ENCODE results near the gene USP5. TPM values are rescaled to one million over a fixed set of nuclear protein-coding genes. Genes with fewer than 3 reads are reported as not detected.

The USP5 gene
- total and polyA plus RNA-seq, 2 of the 8 experiments (the other 6 are each of a cell fraction or from before 2014, with no cell fraction given), result 66.5 to 148 TPM

DNA sequence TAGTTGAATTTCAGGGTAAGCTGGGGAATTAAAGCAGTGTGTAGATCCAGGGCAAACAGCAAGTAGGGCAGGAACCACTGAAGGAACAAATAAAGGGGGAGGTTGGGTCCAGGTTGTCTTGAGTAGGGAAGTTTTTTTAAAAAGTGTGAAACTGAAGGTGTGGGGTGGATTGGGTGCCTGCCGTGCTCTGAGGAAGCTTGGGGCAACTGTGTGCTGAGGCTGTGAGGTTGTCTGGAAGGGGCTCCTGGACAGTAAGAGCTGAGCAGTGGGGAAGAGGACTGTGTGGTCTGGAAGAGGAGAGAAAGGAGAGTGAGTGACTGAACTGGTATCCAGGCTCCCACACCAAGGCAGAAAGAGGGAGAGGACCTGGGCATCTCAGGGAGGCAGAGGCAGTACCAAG is 41.2 kb upstream of the USP5 start:
- Histone ChIP-seq H3K9ac (replicated peaks in 1 of 4; ENCODE audit: extremely low read depth in 1 of 4, low read depth in 3 of 4, low read length in 3 of 4) (no peak overlapping the region; a peak in 1 of 7 replicates), H3K27me3 (replicated peaks in 1 of 4; ENCODE audit: control insufficient read depth in 3 of 4, extremely low read depth in 1 of 4, insufficient read depth in 3 of 4, low read length in 3 of 4) (no peaks in the 10 kb centered on the region; a peak in 3 of 7 replicates), H2BK5ac (ENCODE audit: low read depth, low read length) (no peak overlapping the region), H3K4ac (replicated peaks; ENCODE audit: insufficient read length, low read depth, low read length) (no peak overlapping the region), H3K36me3 (ENCODE audit: control insufficient read depth in 2 of 4, insufficient read depth in 4 of 4, low read length in 3 of 4) (no peaks in the 10 kb centered on the region; a peak in 1 of 8 replicates), H4K5ac (ENCODE audit: insufficient read length, low read depth, low read length) (no peak overlapping the region), H3K56ac (replicated peaks; ENCODE audit: insufficient read length, low read depth, low read length) (no peak overlapping the region), H2AFZ (ENCODE audit: low read length) (no peak overlapping the region), H3K4me2 (ENCODE audit: insufficient read depth in 1 of 2, low read depth in 2 of 2, low read length in 2 of 2) (no peak overlapping the region), H2BK15ac (ENCODE audit: low read length) (0 out of 2 replicates have a peak overlapping the region, but pooled peaks have one; percentile 40), H2BK12ac (ENCODE audit: low read depth, low read length) (peak overlapping the region; percentile 2; the same call in 1 of the 2 replicates), H3K23ac (ENCODE audit: insufficient read length) (no peak overlapping the region), H3K18ac (ENCODE audit: extremely low read depth, low read length) (no peak overlapping the region), H4K8ac (ENCODE audit: extremely low read depth, insufficient read depth, low read length) (no peak overlapping the region), H4K91ac (replicated peaks; ENCODE audit: insufficient read length, low read length) (no peak overlapping the region), H3K4me3 (ENCODE audit: extremely low read depth in 1 of 4, insufficient read depth in 2 of 4, low read depth in 3 of 4, low read length in 4 of 4) (no peak overlapping the region), H3K14ac (ENCODE audit: insufficient read length) (no peak overlapping the region), H3K4me1 (replicated peaks in 1 of 4; ENCODE audit: control insufficient read depth in 3 of 4, insufficient read depth in 4 of 4, low read length in 3 of 4) (peaks cover 0 to 4% (median 2%) of the 10 kb centered on the region in 4 experiments; a peak in 4 of 7 replicates), H2BK20ac (ENCODE audit: low read length) (no peak overlapping the region; the same call in 1 of the 2 replicates), H3K79me2 (ENCODE audit: control insufficient read depth in 1 of 2, insufficient read depth in 2 of 2, low read length in 2 of 2) (no peaks in the 10 kb centered on the region), H2AK5ac (ENCODE audit: low read depth, low read length) (no peak overlapping the region), H3K23me2 (ENCODE audit: low read depth, low read length) (no peaks in the 10 kb centered on the region; the same call in 1 of the 2 replicates), H2BK120ac (replicated peaks; ENCODE audit: low read depth, low read length) (no peak overlapping the region), H3K27ac (ENCODE audit: low read depth, low read length) (no peak overlapping the region), H3K9me3 (ENCODE audit: insufficient read depth in 2 of 2, low read depth in 1 of 2, low read length in 1 of 2) (no peaks in the 10 kb centered on the region), H4K20me1 (replicated peaks in 1 of 2; ENCODE audit: control insufficient read depth in 1 of 2, insufficient read depth in 2 of 2, low read length in 2 of 2) (no peaks in the 10 kb centered on the region), H3K79me1 (ENCODE audit: low read depth, low read length) (no peaks in the 10 kb centered on the region)
- ChIA-PET CTCF (ENCODE audit: partially characterized antibody) (interaction anchor here (1.2 to 6.4 kb wide), 4 partner anchors 11 to 43 kb away, joined by 3 to 45 read pairs (median 8); partner anchors contain the start of gene GPR162), POLR2A (ENCODE audit: partially characterized antibody) (interaction anchor here (0.7 to 1.4 kb wide), 7 partner anchors 11 to 58 kb away, joined by 3 to 5 read pairs (median 3); partner anchors contain the start of genes GPR162, MLF2 and USP5)
- DNase-seq (ENCODE audit: low read depth in 1 of 2, low spot score in 2 of 2) (no peak), FAIRE-seq (no peak)
- WGBS, 2 experiments (ENCODE audit: extremely low coverage in 1 of 2, insufficient coverage in 1 of 2, insufficient read length in 1 of 2, insufficient replicate concordance in 2 of 2, low coverage in 1 of 2, low lambda C conversion rate in 2 of 2, missing lambda C conversion rate in 1 of 2), result 92% methylated on average over 1 of the region's 1 CpG; no CpG with 5 or more reads in 1 of the 2 experiments
- TF ChIP-seq CREB1 (IDR thresholded peaks at IDR 0.05) (no peak), ZNF274 (IDR thresholded peaks at IDR 0.05; ENCODE audit: borderline replicate concordance, extremely low read depth, low read length) (no peak), GTF2F1 (IDR thresholded peaks at IDR 0.05; ENCODE audit: borderline replicate concordance, low read depth, low read length) (no peak), PHF8 (conservative IDR thresholded peaks at IDR 0.05; ENCODE audit: low read depth, low read length) (no peak), KDM4A (IDR thresholded peaks at IDR 0.05; ENCODE audit: low read depth, low read length, severe bottlenecking) (no peak), TCF12 (IDR thresholded peaks at IDR 0.05; ENCODE audit: low read depth, low read length) (no peak), CHD1 (IDR thresholded peaks at IDR 0.05; ENCODE audit: low read depth, low read length) (no peak), POU5F1 (IDR thresholded peaks at IDR 0.05; ENCODE audit: low read depth, low read length) (no peak), ASH2L (IDR thresholded peaks at IDR 0.05; ENCODE audit: low read length) (no peak), MAFK (IDR thresholded peaks at IDR 0.05; ENCODE audit: low read depth, low read length) (no peak), CTBP2 (IDR thresholded peaks at IDR 0.05; ENCODE audit: borderline replicate concordance, insufficient read depth, insufficient read length, low read length) (no peak), CBX8 (IDR thresholded peaks at IDR 0.05; ENCODE audit: borderline replicate concordance, low read depth, low read length) (no peak)
- TF ChIP-seq, protein P1, sequence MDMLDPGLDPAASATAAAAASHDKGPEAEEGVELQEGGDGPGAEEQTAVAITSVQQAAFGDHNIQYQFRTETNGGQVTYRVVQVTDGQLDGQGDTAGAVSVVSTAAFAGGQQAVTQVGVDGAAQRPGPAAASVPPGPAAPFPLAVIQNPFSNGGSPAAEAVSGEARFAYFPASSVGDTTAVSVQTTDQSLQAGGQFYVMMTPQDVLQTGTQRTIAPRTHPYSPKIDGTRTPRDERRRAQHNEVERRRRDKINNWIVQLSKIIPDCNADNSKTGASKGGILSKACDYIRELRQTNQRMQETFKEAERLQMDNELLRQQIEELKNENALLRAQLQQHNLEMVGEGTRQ (IDR thresholded peaks at IDR 0.05; ENCODE audit: low read length), result no peak

Measured in H1 (cell line).